ENCODE measurements around the gene PLOD2. TPM values are rescaled to one million over a fixed set of nuclear protein-coding genes. Genes with fewer than 3 reads are reported as not detected.

Gene PLOD2
- total RNA-seq, 2 donors from 2014 or later = 66.7 to 245 TPM

DNA sequence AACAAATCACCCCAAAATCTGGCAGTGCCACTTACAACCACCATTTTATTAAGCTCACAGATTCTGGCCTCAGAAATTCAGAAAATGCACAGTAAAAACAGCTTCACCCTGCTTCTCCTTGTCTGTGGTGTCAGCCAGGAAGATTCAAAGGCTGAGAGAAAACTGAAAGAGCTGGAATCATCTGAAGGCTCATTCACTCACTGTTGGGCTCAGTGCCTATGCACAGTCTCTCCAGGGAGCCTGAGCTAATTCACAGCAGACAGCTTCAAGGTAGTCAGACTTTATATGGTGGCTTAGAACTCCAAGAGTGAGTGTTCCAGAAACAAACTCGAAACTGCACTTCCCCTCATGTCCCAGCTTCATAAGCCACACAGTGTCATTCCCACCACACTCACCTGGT lies 16.5 kb upstream of the PLOD2 start:
- no peak overlapping the region for H3K9ac ChIP-seq (ENCODE audit: low read depth in 2 of 2, low read length in 2 of 2)
- no peaks in the 10 kb centered on the region for H3K27me3 ChIP-seq
- no peaks in the 10 kb centered on the region for H3K4me1 ChIP-seq
- no peak overlapping the region for H3K27ac ChIP-seq
- no peaks in the 10 kb centered on the region for H3K9me3 ChIP-seq
- intact Hi-C loops (cut with DNase I) = no loop called here
- H3K36me3 ChIP-seq = no peaks in the 10 kb centered on the region
- TF ChIP-seq, protein P1, sequence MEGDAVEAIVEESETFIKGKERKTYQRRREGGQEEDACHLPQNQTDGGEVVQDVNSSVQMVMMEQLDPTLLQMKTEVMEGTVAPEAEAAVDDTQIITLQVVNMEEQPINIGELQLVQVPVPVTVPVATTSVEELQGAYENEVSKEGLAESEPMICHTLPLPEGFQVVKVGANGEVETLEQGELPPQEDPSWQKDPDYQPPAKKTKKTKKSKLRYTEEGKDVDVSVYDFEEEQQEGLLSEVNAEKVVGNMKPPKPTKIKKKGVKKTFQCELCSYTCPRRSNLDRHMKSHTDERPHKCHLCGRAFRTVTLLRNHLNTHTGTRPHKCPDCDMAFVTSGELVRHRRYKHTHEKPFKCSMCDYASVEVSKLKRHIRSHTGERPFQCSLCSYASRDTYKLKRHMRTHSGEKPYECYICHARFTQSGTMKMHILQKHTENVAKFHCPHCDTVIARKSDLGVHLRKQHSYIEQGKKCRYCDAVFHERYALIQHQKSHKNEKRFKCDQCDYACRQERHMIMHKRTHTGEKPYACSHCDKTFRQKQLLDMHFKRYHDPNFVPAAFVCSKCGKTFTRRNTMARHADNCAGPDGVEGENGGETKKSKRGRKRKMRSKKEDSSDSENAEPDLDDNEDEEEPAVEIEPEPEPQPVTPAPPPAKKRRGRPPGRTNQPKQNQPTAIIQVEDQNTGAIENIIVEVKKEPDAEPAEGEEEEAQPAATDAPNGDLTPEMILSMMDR (IDR thresholded peaks at IDR 0.05) = no peak
- H3K4me3 ChIP-seq = no peak overlapping the region
- no peak for DNase-seq

DNA sequence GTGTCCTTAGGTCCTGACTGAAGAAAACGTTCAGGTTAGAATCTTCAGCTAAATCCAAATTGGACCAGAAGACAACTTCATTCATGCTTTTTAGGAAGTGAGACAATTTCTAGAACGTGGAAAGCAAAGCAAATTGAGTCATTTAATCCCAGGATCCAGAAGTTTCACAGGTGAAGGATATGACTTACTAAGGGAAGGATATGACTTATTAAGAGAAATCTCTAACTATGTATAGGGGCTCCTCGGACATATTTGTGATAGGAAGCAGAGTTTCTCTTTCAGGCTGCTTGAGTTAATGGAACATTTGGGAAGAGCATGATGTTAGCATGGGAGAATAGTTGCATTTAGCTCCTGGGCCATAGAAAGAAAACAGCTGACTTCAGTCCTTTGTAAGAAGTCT lies 16.1 kb upstream of the PLOD2 start:
- Histone ChIP-seq H3K4me1 (no peaks in the 10 kb centered on the region), H3K9ac (ENCODE audit: low read depth in 2 of 2, low read length in 2 of 2) (no peak overlapping the region), H3K27ac (no peak overlapping the region), H3K9me3 (no peaks in the 10 kb centered on the region), H3K36me3 (no peaks in the 10 kb centered on the region), H3K27me3 (no peaks in the 10 kb centered on the region), H3K4me3 (no peak overlapping the region)
- intact Hi-C loops (cut with DNase I) = no loop called here
- no peak for DNase-seq
- TF ChIP-seq, protein P1 (IDR thresholded peaks at IDR 0.05) = no peak

DNA sequence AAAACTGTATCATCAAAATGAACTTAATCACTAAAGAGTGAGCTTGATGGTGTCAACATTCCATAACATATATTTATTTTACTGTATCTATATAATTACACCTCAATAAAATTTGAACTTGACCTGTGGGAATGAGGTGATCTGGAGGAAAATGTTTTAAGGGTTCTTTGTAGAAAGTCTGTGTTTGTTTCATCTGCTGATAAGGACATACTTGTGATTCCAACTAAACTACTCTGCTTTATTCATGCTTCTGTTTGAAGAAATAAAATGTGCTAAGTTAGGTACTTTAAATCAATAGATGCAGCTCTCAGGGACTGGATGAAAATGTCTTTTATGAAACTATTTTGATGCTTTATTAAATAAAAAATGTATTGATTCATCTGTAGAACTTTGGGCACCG lies 11.6 kb upstream of the PLOD2 start:
- Histone ChIP-seq H3K4me3 (no peak overlapping the region), H3K9ac (ENCODE audit: low read depth in 2 of 2, low read length in 2 of 2) (no peak overlapping the region), H3K9me3 (no peaks in the 10 kb centered on the region), H3K27me3 (no peaks in the 10 kb centered on the region), H3K4me1 (no peaks in the 10 kb centered on the region), H3K27ac (no peak overlapping the region), H3K36me3 (no peaks in the 10 kb centered on the region)
- TF ChIP-seq, protein P1 (IDR thresholded peaks at IDR 0.05) = no peak
- intact Hi-C loops (cut with DNase I) = no loop called here
- no peak for DNase-seq

DNA sequence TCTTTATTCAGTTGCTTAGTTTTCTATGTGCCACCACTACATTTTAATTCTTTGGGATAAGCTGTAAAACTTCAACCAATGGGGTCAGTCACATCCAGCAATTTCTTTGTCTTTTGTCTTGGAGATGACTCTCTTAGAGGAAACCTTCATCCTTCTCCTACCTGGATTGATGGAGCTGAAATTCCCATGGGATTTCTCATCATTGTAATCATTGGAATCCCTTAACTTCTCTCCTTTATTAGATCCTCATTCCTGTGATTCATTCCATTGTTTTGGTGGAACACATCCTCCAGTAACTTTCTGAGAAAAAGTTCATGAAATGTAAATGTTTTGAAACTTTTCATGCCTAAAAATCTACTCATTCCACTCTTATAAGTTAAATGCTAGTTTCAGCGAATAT lies 9.6 kb upstream of the PLOD2 start:
- no peaks in the 10 kb centered on the region for H3K27me3 ChIP-seq

DNA sequence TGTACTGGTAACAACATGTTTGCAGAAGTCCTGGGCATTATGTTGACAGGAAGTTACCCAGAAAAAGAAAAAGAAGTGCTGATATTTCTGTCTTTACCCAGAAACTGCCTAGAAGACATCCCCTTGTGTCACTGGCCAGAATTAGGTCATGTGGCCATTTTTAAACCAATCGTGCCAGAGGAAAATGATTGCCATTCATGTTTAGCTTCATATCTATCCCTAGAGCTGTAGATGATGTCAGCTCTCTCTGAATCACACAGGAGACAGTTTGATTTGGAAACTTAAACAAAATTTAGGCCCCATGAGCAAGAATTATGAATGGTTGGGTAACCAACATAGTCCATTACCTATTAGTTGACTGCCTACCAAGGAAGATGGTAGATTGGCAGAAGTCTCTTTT lies 8.9 kb upstream of the PLOD2 start:
- TF ChIP-seq, protein P1 (IDR thresholded peaks at IDR 0.05) = no peak
- intact Hi-C loops (cut with DNase I) = no loop called here
- Histone ChIP-seq H3K4me3 (no peak overlapping the region), H3K36me3 (no peaks in the 10 kb centered on the region), H3K9me3 (no peaks in the 10 kb centered on the region), H3K27ac (no peak overlapping the region), H3K9ac (ENCODE audit: low read depth in 2 of 2, low read length in 2 of 2) (no peak overlapping the region), H3K4me1 (no peaks in the 10 kb centered on the region), H3K27me3 (no peaks in the 10 kb centered on the region)
- DNase-seq = no peak

More for the DNA sequence above, 9.6 kb upstream of the PLOD2 start:
- H3K36me3 ChIP-seq = no peaks in the 10 kb centered on the region
- H3K4me1 ChIP-seq = no peaks in the 10 kb centered on the region
- intact Hi-C loops (cut with DNase I) = no loop called here
- no peak overlapping the region for H3K9ac ChIP-seq (ENCODE audit: low read depth in 2 of 2, low read length in 2 of 2)
- no peak for DNase-seq
- no peaks in the 10 kb centered on the region for H3K9me3 ChIP-seq
- H3K4me3 ChIP-seq = no peak overlapping the region
- TF ChIP-seq, protein P1 (IDR thresholded peaks at IDR 0.05) = no peak
- no peak overlapping the region for H3K27ac ChIP-seq

DNA sequence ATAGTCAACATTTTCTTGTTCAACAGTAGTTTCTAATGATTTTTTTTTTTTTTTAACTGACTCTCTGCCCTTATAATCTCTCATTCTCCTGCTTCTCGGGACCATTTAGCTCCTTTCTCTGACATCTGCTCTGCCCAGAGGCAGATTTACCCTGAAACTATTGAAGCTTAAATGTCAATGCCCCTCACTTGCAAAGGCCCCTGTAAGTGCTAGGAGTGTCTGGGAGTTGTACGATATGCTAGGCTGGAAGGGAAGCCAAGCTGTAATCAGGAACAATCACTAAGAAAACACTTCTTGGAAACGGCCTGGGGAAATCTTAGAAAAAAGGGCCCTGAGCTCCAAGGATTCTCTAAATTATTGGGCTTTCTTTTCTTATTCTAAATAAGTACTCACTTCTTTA lies 5.8 kb upstream of the PLOD2 start:
- no peak for DNase-seq
- TF ChIP-seq, protein P1 (IDR thresholded peaks at IDR 0.05) = no peak
- Histone ChIP-seq H3K27ac (no peak overlapping the region), H3K4me1 (no peaks in the 10 kb centered on the region), H3K27me3 (no peaks in the 10 kb centered on the region), H3K9ac (ENCODE audit: low read depth in 2 of 2, low read length in 2 of 2) (no peak overlapping the region), H3K4me3 (no peak overlapping the region), H3K9me3 (no peaks in the 10 kb centered on the region), H3K36me3 (no peaks in the 10 kb centered on the region)
- intact Hi-C loops (cut with DNase I) = no loop called here

All from colonic mucosa (tissue), 4 donors.